Keratinocyte (primary cell): ENCODE measurements around the gene CD44. TPM values are rescaled to one million over a fixed set of nuclear protein-coding genes. Genes with fewer than 3 reads are reported as not detected.

Experiments
- DNase-seq: peaks from one replicate; pipeline ENCODE4 v3.0.0-alpha.2; 2011; ENCODE audit warnings: low read depth, missing footprints, low spot score
- FAIRE-seq: peaks from 2 replicates; lab custom pipeline; 2011; peaks lifted over from hg19 to GRCh38; lab: Jason Lieb, UNC
- H2AFZ ChIP-seq: 2 replicates; pipeline ENCODE4 v1.6.0; 2012; ENCODE audit warnings: low read length, control low read depth, inconsistent platforms; ENCODE audit not compliant: control insufficient read depth
- H3K27ac ChIP-seq: 2 replicates; pipeline ENCODE4 v1.5.1; 2011; ENCODE audit warnings: low read length; ENCODE audit not compliant: control insufficient read depth, insufficient read depth
- H3K27me3 ChIP-seq: 3 replicates; pipeline ENCODE4 v1.6.0; 2011; ENCODE audit warnings: low read length; ENCODE audit not compliant: control insufficient read depth, insufficient read depth; ENCODE audit errors: extremely low read depth
- H3K36me3 ChIP-seq, 2 experiments: 2 replicates in 1 of 2; 3 replicates in 1 of 2; pipeline ENCODE4 v1.5.1; 2011; ENCODE audit warnings: low read length in 2 of 2, mild to moderate bottlenecking in 1 of 2; ENCODE audit not compliant: control insufficient read depth in 2 of 2, insufficient read depth in 2 of 2; ENCODE audit errors: extremely low read depth in 1 of 2
- H3K4me1 ChIP-seq: 3 replicates; pipeline ENCODE4 v1.5.1; 2011; ENCODE audit warnings: low read length; ENCODE audit not compliant: control insufficient read depth, insufficient read depth; ENCODE audit errors: extremely low read depth
- H3K4me2 ChIP-seq: 3 replicates; pipeline ENCODE4 v1.6.0; 2011; ENCODE audit warnings: low read depth, low read length; ENCODE audit not compliant: control insufficient read depth, insufficient read depth; ENCODE audit errors: extremely low read depth
- H3K4me3 ChIP-seq, 3 experiments: fragments of 200-600 bp in 1 of 3; sonication (generic) in 1 of 3; 2 replicates in 2 of 3; 3 replicates in 1 of 3; pipeline ENCODE4 v1.5.1; 2011 to 2016; ENCODE audit warnings: low read length in 3 of 3, mild to moderate bottlenecking in 3 of 3, control low read depth in 2 of 3, inconsistent platforms in 1 of 3, low read depth in 1 of 3, mixed read lengths in 1 of 3, mixed run types in 1 of 3, moderate library complexity in 1 of 3; ENCODE audit not compliant: control insufficient read depth in 2 of 3, insufficient read depth in 2 of 3; ENCODE audit errors: extremely low read depth in 1 of 3
- H3K79me2 ChIP-seq: 2 replicates; pipeline ENCODE4 v1.6.0; 2012; ENCODE audit warnings: low read length; ENCODE audit not compliant: control insufficient read depth, insufficient read depth
- H3K9ac ChIP-seq: 3 replicates; pipeline ENCODE4 v1.6.0; 2011; ENCODE audit warnings: low read length; ENCODE audit not compliant: control insufficient read depth, insufficient read depth; ENCODE audit errors: extremely low read depth
- H3K9me1 ChIP-seq: 3 replicates; pipeline ENCODE4 v1.6.0; 2011; ENCODE audit warnings: low read length; ENCODE audit not compliant: control insufficient read depth, insufficient read depth; ENCODE audit errors: extremely low read depth
- H3K9me3 ChIP-seq: 2 replicates; pipeline ENCODE4 v1.5.1; 2012; ENCODE audit warnings: low read depth, low read length; ENCODE audit not compliant: control insufficient read depth
- H4K20me1 ChIP-seq: 3 replicates; pipeline ENCODE4 v1.6.0; 2011; ENCODE audit warnings: low read length; ENCODE audit not compliant: control insufficient read depth, insufficient read depth; ENCODE audit errors: extremely low read depth
- EZH2 ChIP-seq: IDR thresholded peaks from one replicate; pipeline ENCODE4 v1.6.1; 2012; ENCODE audit warnings: inconsistent platforms, mild to moderate bottlenecking, low read length, moderate library complexity
- dilution Hi-C: fragments of 300-500 bp; cut with MboI; formaldehyde crosslinking; loops from one replicate; pipeline ENCODE4 v1.7.0; 2020; ENCODE audit warnings: low sequenced_read_pairs; ENCODE audit not compliant: extremely low pct_ligation_motif_present
- polyA plus RNA-seq, 5 experiments: library from polyadenylated mRNA; depleted of rRNA in 3 of 5; stranded (reverse) in 3 of 5; stranded (forward) in 1 of 5; unstranded in 1 of 5; fragments of >200 nt; gene quantifications; 1 replicate in 1 of 5; 2 replicates in 3 of 5; 3 replicates in 1 of 5; pipeline versions ENCODE4 v1.2.1 to v1.2.3, GENCODE V29; 2011 to 2012; ENCODE audit warnings: missing spikeins in 2 of 5, low read depth in 1 of 5, low replicate concordance in 1 of 5
- TF ChIP-seq, protein P1 (sequence below), 3 experiments: IDR thresholded peaks in 1 of 3; conservative IDR thresholded peaks in 1 of 3; optimal IDR thresholded peaks in 1 of 3; 2 replicates in 2 of 3; 3 replicates in 1 of 3; pipeline versions ENCODE3 to v1.5.1; 2011; ENCODE audit warnings: low read length in 3 of 3, mild to moderate bottlenecking in 3 of 3, moderate library complexity in 2 of 3, control low read depth in 1 of 3, inconsistent platforms in 1 of 3; ENCODE audit not compliant: insufficient read depth in 2 of 3; ENCODE audit errors: extremely low read depth in 1 of 3

The CD44 gene
- polyA plus RNA-seq, 1 donor (not counting 4 experiments of a cell fraction or from before 2014, with no cell fraction given) = 2,038 TPM

DNA sequence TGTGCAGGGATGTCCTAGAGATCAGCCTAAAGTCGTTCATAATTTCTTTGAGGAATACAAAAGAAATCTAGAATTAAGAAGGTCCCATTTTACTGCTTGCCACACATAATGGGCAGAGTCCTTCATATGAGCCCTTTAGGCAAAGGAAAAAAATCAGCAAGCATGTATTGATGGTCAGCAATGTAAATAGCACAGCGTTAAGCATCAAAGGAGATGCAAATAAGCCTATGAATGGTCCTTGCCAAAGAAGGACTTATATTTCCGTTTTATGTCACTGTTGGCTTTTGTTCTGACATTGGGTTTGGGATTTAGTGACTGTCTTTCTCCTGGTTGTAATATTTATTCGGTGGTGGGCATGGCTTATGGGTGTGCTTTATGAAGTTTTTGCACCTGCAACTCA lies 69.8 kb downstream of the CD44 start:
- no peaks in the 10 kb centered on the region for H3K27me3 ChIP-seq
- H2AFZ ChIP-seq = no peak overlapping the region
- H3K79me2 ChIP-seq = peaks cover 34% of the 10 kb centered on the region
- peaks cover 2% of the 10 kb centered on the region for H3K9me1 ChIP-seq
- peaks cover 37 to 57% of the 10 kb centered on the region in 2 experiments for H3K36me3 ChIP-seq
- H3K4me2 ChIP-seq = no peak overlapping the region
- no peak overlapping the region for H3K9ac ChIP-seq
- DNase-seq = no peak
- no peaks in the 10 kb centered on the region for H4K20me1 ChIP-seq
- FAIRE-seq = no peak
- TF ChIP-seq EZH2 = no peak
- TF ChIP-seq, protein P1, sequence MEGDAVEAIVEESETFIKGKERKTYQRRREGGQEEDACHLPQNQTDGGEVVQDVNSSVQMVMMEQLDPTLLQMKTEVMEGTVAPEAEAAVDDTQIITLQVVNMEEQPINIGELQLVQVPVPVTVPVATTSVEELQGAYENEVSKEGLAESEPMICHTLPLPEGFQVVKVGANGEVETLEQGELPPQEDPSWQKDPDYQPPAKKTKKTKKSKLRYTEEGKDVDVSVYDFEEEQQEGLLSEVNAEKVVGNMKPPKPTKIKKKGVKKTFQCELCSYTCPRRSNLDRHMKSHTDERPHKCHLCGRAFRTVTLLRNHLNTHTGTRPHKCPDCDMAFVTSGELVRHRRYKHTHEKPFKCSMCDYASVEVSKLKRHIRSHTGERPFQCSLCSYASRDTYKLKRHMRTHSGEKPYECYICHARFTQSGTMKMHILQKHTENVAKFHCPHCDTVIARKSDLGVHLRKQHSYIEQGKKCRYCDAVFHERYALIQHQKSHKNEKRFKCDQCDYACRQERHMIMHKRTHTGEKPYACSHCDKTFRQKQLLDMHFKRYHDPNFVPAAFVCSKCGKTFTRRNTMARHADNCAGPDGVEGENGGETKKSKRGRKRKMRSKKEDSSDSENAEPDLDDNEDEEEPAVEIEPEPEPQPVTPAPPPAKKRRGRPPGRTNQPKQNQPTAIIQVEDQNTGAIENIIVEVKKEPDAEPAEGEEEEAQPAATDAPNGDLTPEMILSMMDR (optimal IDR thresholded peaks at IDR 0.05 in 1 of 3, IDR thresholded peaks at IDR 0.05 in 1 of 3, conservative IDR thresholded peaks at IDR 0.05 in 1 of 3; ENCODE audit: extremely low read depth in 1 of 3, insufficient read depth in 2 of 3, low read length in 3 of 3) = no peak
- dilution Hi-C loops = no loop called here
- H3K4me1 ChIP-seq = no peaks in the 10 kb centered on the region
- no peak overlapping the region for H3K4me3 ChIP-seq
- H3K27ac ChIP-seq = no peak overlapping the region
- H3K9me3 ChIP-seq = no peaks in the 10 kb centered on the region

DNA sequence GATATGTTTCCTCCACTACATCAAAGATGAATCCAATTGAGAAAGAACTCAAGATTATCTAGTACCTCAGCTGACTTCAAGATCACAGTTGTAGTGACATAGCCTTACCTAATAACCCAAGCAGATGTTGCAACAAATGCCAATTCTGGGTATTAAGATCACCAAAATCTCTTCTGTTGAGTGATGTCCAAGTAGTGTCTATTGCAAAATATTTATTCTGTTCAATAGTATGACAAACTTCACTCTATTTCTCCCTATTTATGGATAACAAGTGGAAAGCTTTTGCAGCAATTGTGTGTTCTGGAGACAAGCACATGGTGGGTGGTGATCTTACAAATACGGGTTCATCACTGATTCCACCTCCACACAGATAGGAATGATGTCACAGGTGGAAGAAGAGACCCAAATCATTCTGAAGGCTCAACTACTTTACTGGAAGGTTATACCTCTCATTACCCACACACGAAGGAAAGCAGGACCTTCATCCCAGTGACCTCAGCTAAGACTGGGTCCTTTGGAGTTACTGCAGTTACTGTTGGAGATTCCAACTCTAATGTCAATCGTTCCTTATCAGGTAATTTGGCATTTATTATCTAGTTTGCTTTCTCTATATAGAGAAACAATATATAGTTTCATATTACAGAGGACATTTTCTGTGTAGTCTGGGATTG lies 72.0 kb downstream of the CD44 start:
- no peak overlapping the region for H3K4me3 ChIP-seq
- no peaks in the 10 kb centered on the region for H3K9me3 ChIP-seq
- H3K4me1 ChIP-seq = peaks cover 7% of the 10 kb centered on the region
- no peak overlapping the region for H3K9ac ChIP-seq
- H4K20me1 ChIP-seq = no peaks in the 10 kb centered on the region
- no peak for FAIRE-seq
- H3K36me3 ChIP-seq = peaks cover 31 to 46% of the 10 kb centered on the region in 2 experiments
- H3K27me3 ChIP-seq = no peaks in the 10 kb centered on the region
- dilution Hi-C loops = no loop called here
- no peak for TF ChIP-seq EZH2
- TF ChIP-seq, protein P1 (optimal IDR thresholded peaks at IDR 0.05 in 1 of 3, IDR thresholded peaks at IDR 0.05 in 1 of 3, conservative IDR thresholded peaks at IDR 0.05 in 1 of 3; ENCODE audit: extremely low read depth in 1 of 3, insufficient read depth in 2 of 3, low read length in 3 of 3) = no peak
- no peak overlapping the region for H2AFZ ChIP-seq
- no peak overlapping the region for H3K27ac ChIP-seq
- H3K9me1 ChIP-seq = peaks cover 2% of the 10 kb centered on the region
- H3K79me2 ChIP-seq = peaks cover 15% of the 10 kb centered on the region
- DNase-seq = no peak
- no peak overlapping the region for H3K4me2 ChIP-seq
